Amniotic epithelial cell (primary cell): ENCODE measurements around the gene LSP1.

Experiments used
- DNase-seq: peaks from one replicate; pipeline ENCODE4 v3.0.0-alpha.2; 2010; ENCODE audit warnings: low read depth

LSP1 gene

GRCh38 chr11:1928891-1929541 is 76.1 kb downstream of the LSP1 start:
- DNase-seq, result no peak

- DNase-seq, result no peak
Observed at GRCh38 chr11:1929621-1930461, 77.0 kb downstream of the LSP1 start.

GRCh38 chr11:1930462-1930830 is 77.6 kb downstream of the LSP1 start:
- peak; percentile 86 for DNase-seq

- DNase-seq, result peak; percentile 59
Observed at GRCh38 chr11:1931341-1932104, 78.6 kb downstream of the LSP1 start.

GRCh38 chr11:1932105-1932480 is 79.2 kb downstream of the LSP1 start:
- DNase-seq, result no peak

- DNase-seq, result no peak
Observed at GRCh38 chr11:1932681-1933080, 79.8 kb downstream of the LSP1 start.

- DNase-seq, result no peak
Observed at GRCh38 chr11:1933416-1934334, 80.8 kb downstream of the LSP1 start.

- DNase-seq, result no peak
Observed at GRCh38 chr11:1934335-1935155, 81.7 kb downstream of the LSP1 start.

- DNase-seq, result no peak
Observed at GRCh38 chr11:1935156-1936071, 82.5 kb downstream of the LSP1 start.

GRCh38 chr11:1936072-1936780 is 83.3 kb downstream of the LSP1 start:
- no peak for DNase-seq

GRCh38 chr11:1936781-1937615 is 84.1 kb downstream of the LSP1 start:
- no peak for DNase-seq

GRCh38 chr11:1937616-1938342 is 84.9 kb downstream of the LSP1 start:
- DNase-seq, result peak; percentile 14

- DNase-seq, result no peak
Observed at GRCh38 chr11:1938343-1939005, 85.6 kb downstream of the LSP1 start.

- DNase-seq, result peak; percentile 11
Observed at GRCh38 chr11:1939006-1939625, 86.2 kb downstream of the LSP1 start.

GRCh38 chr11:1939788-1940187 is 86.9 kb downstream of the LSP1 start:
- DNase-seq, result peak; percentile 88
